Measurements from ENCODE around the gene SPECC1. TPM values are rescaled to one million over a fixed set of nuclear protein-coding genes. Genes with fewer than 3 reads are reported as not detected.

Gene SPECC1
- total RNA-seq, 1 donor from 2014 or later = 7.5 TPM

GRCh38 chr17:19987897-19988296, 21.3 kb upstream of the SPECC1 start:
- peaks cover 1% of the 10 kb centered on the region for H3K4me1 Mint-ChIP-seq
- ChIA-PET POLR2A (interaction anchor here (0.5 kb wide), 1 partner anchor 147 kb away, joined by 3 read pairs; no protein-coding TSS in a partner anchor), CTCF (no interaction called here)
- no peak overlapping the region for H3K27ac Mint-ChIP-seq
- no peak for DNase-seq
- H3K4me3 Mint-ChIP-seq = no peak overlapping the region
- peaks cover 15% of the 10 kb centered on the region for H3K27me3 Mint-ChIP-seq
- TF ChIP-seq, protein P1, sequence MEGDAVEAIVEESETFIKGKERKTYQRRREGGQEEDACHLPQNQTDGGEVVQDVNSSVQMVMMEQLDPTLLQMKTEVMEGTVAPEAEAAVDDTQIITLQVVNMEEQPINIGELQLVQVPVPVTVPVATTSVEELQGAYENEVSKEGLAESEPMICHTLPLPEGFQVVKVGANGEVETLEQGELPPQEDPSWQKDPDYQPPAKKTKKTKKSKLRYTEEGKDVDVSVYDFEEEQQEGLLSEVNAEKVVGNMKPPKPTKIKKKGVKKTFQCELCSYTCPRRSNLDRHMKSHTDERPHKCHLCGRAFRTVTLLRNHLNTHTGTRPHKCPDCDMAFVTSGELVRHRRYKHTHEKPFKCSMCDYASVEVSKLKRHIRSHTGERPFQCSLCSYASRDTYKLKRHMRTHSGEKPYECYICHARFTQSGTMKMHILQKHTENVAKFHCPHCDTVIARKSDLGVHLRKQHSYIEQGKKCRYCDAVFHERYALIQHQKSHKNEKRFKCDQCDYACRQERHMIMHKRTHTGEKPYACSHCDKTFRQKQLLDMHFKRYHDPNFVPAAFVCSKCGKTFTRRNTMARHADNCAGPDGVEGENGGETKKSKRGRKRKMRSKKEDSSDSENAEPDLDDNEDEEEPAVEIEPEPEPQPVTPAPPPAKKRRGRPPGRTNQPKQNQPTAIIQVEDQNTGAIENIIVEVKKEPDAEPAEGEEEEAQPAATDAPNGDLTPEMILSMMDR (IDR thresholded peaks at IDR 0.05) = no peak
- H3K9me3 Mint-ChIP-seq = no peaks in the 10 kb centered on the region
- intact Hi-C loops (cut with micrococcal nuclease) = no loop called here
- no peaks in the 10 kb centered on the region for H3K36me3 Mint-ChIP-seq (ENCODE audit: low read depth)
- no peak for ATAC-seq (ENCODE audit: low read depth)

DNA sequence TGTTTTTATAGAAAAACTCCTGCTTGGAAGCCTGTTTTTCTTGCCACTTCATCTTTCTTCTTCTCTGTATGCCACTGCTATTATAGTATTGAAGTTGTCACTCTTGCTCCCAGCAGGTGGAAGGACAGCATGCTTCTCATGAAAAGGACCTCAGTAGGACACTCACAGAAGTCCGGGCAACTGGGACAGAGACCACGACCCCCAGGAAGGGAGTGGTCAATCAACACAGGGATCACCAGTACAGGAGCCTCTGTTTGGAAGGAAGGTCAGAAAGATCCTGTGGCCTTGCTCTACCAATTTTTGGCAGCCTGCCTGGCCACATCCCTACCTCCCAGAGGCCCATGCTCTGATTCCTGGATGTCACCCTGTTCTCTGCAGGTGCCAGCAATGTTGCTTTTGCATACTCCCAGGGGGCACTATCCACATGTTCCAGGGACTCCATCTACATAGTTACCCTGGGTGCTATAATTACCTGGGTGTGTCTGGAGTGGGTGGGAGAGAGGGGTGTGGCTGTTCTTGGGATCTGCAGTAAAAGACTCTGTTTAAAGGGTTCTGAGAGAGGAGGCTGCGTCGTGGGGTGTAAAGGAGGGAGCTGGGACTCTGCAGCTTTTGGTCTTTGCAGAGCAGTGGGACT, 17.8 kb upstream of the SPECC1 start:
- DNase-seq (no peak), ATAC-seq (ENCODE audit: low read depth) (no peak)
- Mint-ChIP-seq H3K4me3 (no peak overlapping the region), H3K9me3 (no peaks in the 10 kb centered on the region), H3K36me3 (ENCODE audit: low read depth) (no peaks in the 10 kb centered on the region), H3K27me3 (peaks cover 15% of the 10 kb centered on the region), H3K4me1 (peaks cover 2% of the 10 kb centered on the region), H3K27ac (no peak overlapping the region)
- TF ChIP-seq, protein P1 (IDR thresholded peaks at IDR 0.05) = no peak
- intact Hi-C loops (cut with micrococcal nuclease) = loop anchor here (10.0 kb wide), 1 partner anchor 853 kb away; no protein-coding TSS in a partner anchor
- CTCF ChIA-PET = interaction anchor here (2.9 kb wide), 1 partner anchor 126 kb away, joined by 25 read pairs; no protein-coding TSS in a partner anchor
- POLR2A ChIA-PET = no interaction called here

GRCh38 chr17:19992803-19993713, 16.1 kb upstream of the SPECC1 start:
- Mint-ChIP-seq H3K4me1 (peaks cover 4% of the 10 kb centered on the region), H3K36me3 (ENCODE audit: low read depth) (no peaks in the 10 kb centered on the region)

DNA sequence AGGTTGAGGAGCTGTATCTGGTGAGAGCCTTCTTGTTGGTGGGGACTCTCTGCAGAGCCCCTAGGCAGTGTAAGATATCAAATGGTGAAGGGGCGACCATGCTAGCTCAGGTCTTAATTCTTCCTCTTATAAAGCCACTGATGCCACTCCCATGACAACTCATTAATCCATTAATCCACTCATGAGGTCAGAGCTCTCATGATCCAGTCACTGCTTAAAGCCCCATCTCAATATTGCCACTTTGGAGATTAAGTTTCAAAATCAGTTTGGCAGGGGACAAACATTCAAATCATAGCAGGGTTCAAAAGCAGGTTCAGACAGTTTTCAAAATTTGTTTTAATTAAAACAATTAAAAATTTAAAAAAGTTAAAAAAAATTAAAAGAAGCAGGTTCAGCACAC, 13.1 kb upstream of the SPECC1 start:
- H3K9me3 Mint-ChIP-seq = no peaks in the 10 kb centered on the region
- H3K27ac Mint-ChIP-seq = no peak overlapping the region
- CTCF ChIA-PET = interaction anchor here (1.4 kb wide), 1 partner anchor 121 kb away, joined by 7 read pairs; no protein-coding TSS in a partner anchor
- ATAC-seq (ENCODE audit: low read depth) (no peak), DNase-seq (no peak)
- no peak overlapping the region for H3K4me3 Mint-ChIP-seq
- H3K4me1 Mint-ChIP-seq = peaks cover 4% of the 10 kb centered on the region
- H3K27me3 Mint-ChIP-seq = peaks cover 21% of the 10 kb centered on the region
- POLR2A ChIA-PET = no interaction called here
- TF ChIP-seq, protein P1 (IDR thresholded peaks at IDR 0.05) = no peak
- no peaks in the 10 kb centered on the region for H3K36me3 Mint-ChIP-seq (ENCODE audit: low read depth)
- intact Hi-C loops (cut with micrococcal nuclease) = loop anchor here (10.0 kb wide), 1 partner anchor 849 kb away; no protein-coding TSS in a partner anchor

More at GRCh38 chr17:19992803-19993713, 16.1 kb upstream of the SPECC1 start:
- Mint-ChIP-seq H3K27me3 (peaks cover 14% of the 10 kb centered on the region), H3K27ac (no peak overlapping the region), H3K9me3 (no peaks in the 10 kb centered on the region), H3K4me3 (no peak overlapping the region)
- intact Hi-C loops (cut with micrococcal nuclease) = loop anchor here (1.0 to 10.0 kb wide), 3 partner anchors 16 to 852 kb away; partner anchors contain the start of gene SPECC1
- CTCF ChIA-PET = interaction anchor here (0.6 to 2.9 kb wide), 16 partner anchors 8 to 327 kb away, joined by 3 to 25 read pairs (median 4); partner anchors contain the start of genes AKAP10 and SPECC1
- POLR2A ChIA-PET = interaction anchor here (0.8 to 1.2 kb wide), 2 partner anchors 15 to 197 kb away, joined by 5 to 9 read pairs; no protein-coding TSS in a partner anchor
- peak; percentile 98 for ATAC-seq (ENCODE audit: low read depth)
- TF ChIP-seq, protein P1 (IDR thresholded peaks at IDR 0.05) = peak; percentile 25
- DNase-seq = peak; percentile 47

All from activated B cell treated with CpG ODN at 0.5 μM for 24 hours (primary cell).